Hepatocyte (in vitro differentiated cells): Measurements from ENCODE around the gene RIN3. TPM values are rescaled to one million over a fixed set of nuclear protein-coding genes. Genes with fewer than 3 reads are reported as not detected.

Experiments
- DNase-seq: peaks from one replicate; pipeline ENCODE4 v3.0.0-alpha.2; 2016; ENCODE audit warnings: low spot score
- H2AFZ ChIP-seq: fragments of 200-600 bp; sonication (generic); 2 replicates; pipeline ENCODE4 v1.6.0; 2016; ENCODE audit warnings: antibody characterized with exemption, mild to moderate bottlenecking
- H3K27ac ChIP-seq: fragments of 200-600 bp; sonication (generic); 2 replicates; pipeline ENCODE4 v1.5.1; 2016; ENCODE audit warnings: mild to moderate bottlenecking
- H3K27me3 ChIP-seq: fragments of 200-600 bp; sonication (generic); 2 replicates; pipeline ENCODE4 v1.6.1; 2016
- H3K36me3 ChIP-seq: fragments of 200-600 bp; sonication (generic); replicated peaks from 2 replicates; pipeline ENCODE4 v1.5.1; 2016; ENCODE audit warnings: low read depth; ENCODE audit not compliant: insufficient read depth
- H3K4me1 ChIP-seq: fragments of 200-600 bp; sonication (generic); 2 replicates; pipeline ENCODE4 v1.5.1; 2016; ENCODE audit warnings: mild to moderate bottlenecking, moderate library complexity; ENCODE audit not compliant: insufficient read depth
- H3K4me2 ChIP-seq: fragments of 200-600 bp; sonication (generic); 2 replicates; pipeline ENCODE4 v1.6.0; 2016
- H3K4me3 ChIP-seq: fragments of 200-600 bp; sonication (generic); 2 replicates; pipeline ENCODE4 v1.5.1; 2016; ENCODE audit warnings: mild to moderate bottlenecking
- H3K79me2 ChIP-seq: fragments of 200-600 bp; sonication (generic); 2 replicates; pipeline ENCODE4 v1.6.0; 2017; ENCODE audit warnings: mild to moderate bottlenecking
- H3K9me2 ChIP-seq: fragments of 200-600 bp; sonication (generic); replicated peaks from 2 replicates; pipeline ENCODE4 v1.6.0; 2017; ENCODE audit warnings: mild to moderate bottlenecking; ENCODE audit not compliant: insufficient read depth
- H3K9me3 ChIP-seq: fragments of 200-600 bp; sonication (generic); 2 replicates; pipeline ENCODE4 v1.5.1; 2016; ENCODE audit warnings: low read depth, mild to moderate bottlenecking
- H4K20me1 ChIP-seq: fragments of 200-600 bp; sonication (generic); 2 replicates; pipeline ENCODE4 v1.6.0; 2016; ENCODE audit warnings: mild to moderate bottlenecking; ENCODE audit not compliant: insufficient read depth, poor library complexity, severe bottlenecking
- CTCF ChIP-seq: fragments of 200-600 bp; sonication (generic); IDR thresholded peaks from 2 replicates; pipeline ENCODE4 v1.5.1; 2016; ENCODE audit warnings: antibody characterized with exemption, mild to moderate bottlenecking; ENCODE audit not compliant: poor library complexity
- EZH2 ChIP-seq: fragments of 200-600 bp; sonication (generic); IDR thresholded peaks from 2 replicates; pipeline ENCODE4 v1.6.1; 2016; ENCODE audit warnings: antibody characterized with exemption, mild to moderate bottlenecking, borderline replicate concordance
- EZH2phosphoT487 ChIP-seq: fragments of 200-600 bp; sonication (generic); IDR thresholded peaks from one replicate; pipeline ENCODE4 v1.6.1; 2018; ENCODE audit warnings: antibody characterized with exemption, mild to moderate bottlenecking, low read depth, moderate library complexity; ENCODE audit not compliant: unreplicated experiment, severe bottlenecking
- WGBS: methylation state at CpG from one replicate; pipeline ENCODE4 v1.1.6; 2016; ENCODE audit warnings: low lambda C conversion rate; ENCODE audit errors: missing lambda C conversion rate; 5-methylcytosine and 5-hydroxymethylcytosine counted together
- polyA plus RNA-seq: library from polyadenylated mRNA; unstranded; fragments of >200 nt; fragmentation: Nextera tagmentation; extraction: Ambion mirVana; gene quantifications from 2 replicates; pipeline ENCODE4 v1.2.1, GENCODE V29; 2016
- total RNA-seq: library from RNA; depleted of rRNA; stranded (reverse); fragments of >200 nt; gene quantifications from 2 replicates; pipeline ENCODE4 v1.2.3, GENCODE V29; 2014

The RIN3 gene
- total and polyA plus RNA-seq, 2 experiments from 2014 or later: 4.2 to 11.8 TPM

- no peak overlapping the region for H3K4me2 ChIP-seq
- TF ChIP-seq EZH2phosphoT487 (no peak), CTCF (no peak), EZH2 (no peak)
- no peaks in the 10 kb centered on the region for H3K9me2 ChIP-seq
- H3K4me1 ChIP-seq: no peaks in the 10 kb centered on the region
- H4K20me1 ChIP-seq: no peaks in the 10 kb centered on the region
- no peak overlapping the region for H3K4me3 ChIP-seq
- no peaks in the 10 kb centered on the region for H3K27me3 ChIP-seq
- 94% methylated on average over 12 of the region's 14 CpGs for WGBS
- no peak for DNase-seq
- peaks cover 6% of the 10 kb centered on the region for H3K79me2 ChIP-seq
- H3K36me3 ChIP-seq: no peaks in the 10 kb centered on the region
- H3K9me3 ChIP-seq: no peaks in the 10 kb centered on the region
- no peak overlapping the region for H3K27ac ChIP-seq
- H2AFZ ChIP-seq: no peak overlapping the region
These were observed 15.0 kb downstream of the RIN3 start for GRCh38 chr14:92528486-92529100.

GRCh38 chr14:92529903-92530302, 16.3 kb downstream of the RIN3 start:
- WGBS: 86% methylated on average over 4 of the region's 4 CpGs
- no peaks in the 10 kb centered on the region for H3K36me3 ChIP-seq
- no peaks in the 10 kb centered on the region for H4K20me1 ChIP-seq
- no peaks in the 10 kb centered on the region for H3K9me3 ChIP-seq
- no peak overlapping the region for H3K4me3 ChIP-seq
- no peak for DNase-seq
- H3K4me1 ChIP-seq: no peaks in the 10 kb centered on the region
- peaks cover 6% of the 10 kb centered on the region for H3K79me2 ChIP-seq
- H2AFZ ChIP-seq: no peak overlapping the region
- no peak overlapping the region for H3K4me2 ChIP-seq
- no peaks in the 10 kb centered on the region for H3K27me3 ChIP-seq
- TF ChIP-seq EZH2 (no peak), CTCF (no peak), EZH2phosphoT487 (no peak)
- H3K27ac ChIP-seq: no peak overlapping the region
- H3K9me2 ChIP-seq: no peaks in the 10 kb centered on the region

GRCh38 chr14:92531106-92531873, 17.7 kb downstream of the RIN3 start:
- no peak overlapping the region for H3K4me2 ChIP-seq
- no peak overlapping the region for H3K4me3 ChIP-seq
- peaks cover 6% of the 10 kb centered on the region for H3K79me2 ChIP-seq
- no peaks in the 10 kb centered on the region for H3K27me3 ChIP-seq
- TF ChIP-seq EZH2phosphoT487 (no peak), EZH2 (no peak), CTCF (no peak)
- H2AFZ ChIP-seq: no peak overlapping the region
- DNase-seq: no peak
- WGBS: 97% methylated on average over 16 of the region's 16 CpGs
- H3K9me3 ChIP-seq: no peaks in the 10 kb centered on the region
- H3K4me1 ChIP-seq: peaks cover 5% of the 10 kb centered on the region
- H4K20me1 ChIP-seq: no peaks in the 10 kb centered on the region
- H3K27ac ChIP-seq: no peak overlapping the region
- H3K9me2 ChIP-seq: no peaks in the 10 kb centered on the region
- H3K36me3 ChIP-seq: no peaks in the 10 kb centered on the region
